Measurements from ENCODE around the gene FAM20B. TPM values are rescaled to one million over a fixed set of nuclear protein-coding genes. Genes with fewer than 3 reads are reported as not detected.

The FAM20B gene
- total and polyA plus RNA-seq, 8 donors: 5.4 to 24.6 (median 16.0) TPM

DNA sequence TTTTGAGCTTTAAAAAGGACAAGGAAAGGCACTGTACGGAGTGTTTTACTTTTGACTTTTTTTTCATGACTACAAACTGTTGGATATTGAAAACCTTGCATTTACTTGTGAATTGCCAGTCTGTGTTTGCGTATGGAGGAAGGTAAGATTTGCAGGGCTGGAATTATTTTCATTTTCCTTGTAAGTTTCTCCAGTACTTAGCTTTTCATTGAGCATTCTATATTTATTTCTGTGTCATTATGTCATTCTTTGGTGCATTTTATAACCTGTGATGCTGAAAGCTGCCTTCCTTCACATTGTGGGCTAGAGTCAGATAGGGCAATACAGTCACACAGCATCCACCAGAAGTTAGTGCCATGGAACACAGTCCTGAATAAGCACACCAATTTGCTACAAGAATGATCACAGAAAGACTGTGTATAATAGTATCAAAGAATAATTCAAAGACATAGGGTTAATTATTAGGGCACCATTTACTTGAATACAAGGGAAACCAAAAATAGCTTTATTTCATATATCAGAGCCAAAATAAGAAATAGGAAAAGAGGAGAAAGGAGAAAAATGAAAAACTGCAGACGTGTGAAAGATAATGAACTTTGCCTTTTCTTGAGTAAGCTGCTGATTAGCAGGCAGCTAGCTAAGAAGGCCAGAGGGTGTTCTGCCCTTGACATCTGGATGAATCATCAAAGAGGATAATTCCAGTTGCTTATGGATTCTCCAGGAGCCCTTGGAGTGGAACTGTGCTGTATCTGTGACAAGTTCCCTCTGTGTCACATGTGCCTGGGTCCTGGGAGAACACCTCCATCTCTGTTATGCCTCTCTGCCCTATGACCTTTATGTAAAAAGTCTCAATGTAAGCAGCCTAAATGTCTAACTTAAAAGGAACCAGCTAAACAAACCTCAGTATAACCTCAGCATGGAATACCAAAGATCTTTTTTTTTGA lies 8.0 kb upstream of the FAM20B start:
- peak overlapping the region in 1 of 4 donors; percentile 57 for H3K27ac ChIP-seq
- ATAC-seq (peak in 1 of 4 donors; percentile 50), DNase-seq (no peak), FAIRE-seq (no peak)
- intact Hi-C loops (cut with DNase I): no loop called here
- no peaks in the 10 kb centered on the region for H3K36me3 ChIP-seq
- no peaks in the 10 kb centered on the region for H3K27me3 ChIP-seq
- no peak overlapping the region for H3K4me3 ChIP-seq
- TF ChIP-seq CTCF (IDR thresholded peaks at IDR 0.05): no peak
- H3K4me1 ChIP-seq: no peaks in the 10 kb centered on the region
- 41 to 46% methylated on average over 3 of the region's 3 CpGs for WGBS, 2 donors
- no peaks in the 10 kb centered on the region for H3K9me3 ChIP-seq

- ATAC-seq: no peak
- no peak for DNase-seq
- no peak overlapping the region for H3K4me3 ChIP-seq
- no peaks in the 10 kb centered on the region for H3K27me3 ChIP-seq
- no peaks in the 10 kb centered on the region for H3K9me3 ChIP-seq
- TF ChIP-seq CTCF (IDR thresholded peaks at IDR 0.05): no peak
- H3K4me1 ChIP-seq: peaks cover 0 to 2% (median 0%) of the 10 kb centered on the region in 3 donors
- H3K36me3 ChIP-seq: no peaks in the 10 kb centered on the region
- FAIRE-seq: no peak
- WGBS, 2 donors: 24 to 31% methylated on average over 6 of the region's 6 CpGs
- intact Hi-C loops (cut with DNase I): no loop called here
- H3K27ac ChIP-seq: no peak overlapping the region
Measured at GRCh38 chr1:179021873-179022272, 3.8 kb upstream of the FAM20B start.

GRCh38 chr1:179023946-179024650 lies 1.6 kb upstream of the FAM20B start:
- Histone ChIP-seq H3K9me3 (no peaks in the 10 kb centered on the region), H3K27me3 (no peaks in the 10 kb centered on the region), H3K4me1 (peaks cover 12 to 23% (median 15%) of the 10 kb centered on the region in 3 donors), H3K4me3 (no peak overlapping the region), H3K36me3 (no peaks in the 10 kb centered on the region), H3K27ac (no peak overlapping the region)
- ATAC-seq (no peak), FAIRE-seq (no peak), DNase-seq (no peak)
- intact Hi-C loops (cut with DNase I): no loop called here
- WGBS, 2 donors: 62 to 66% methylated on average over 10 of the region's 10 CpGs
- no peak for TF ChIP-seq CTCF (IDR thresholded peaks at IDR 0.05)

DNA sequence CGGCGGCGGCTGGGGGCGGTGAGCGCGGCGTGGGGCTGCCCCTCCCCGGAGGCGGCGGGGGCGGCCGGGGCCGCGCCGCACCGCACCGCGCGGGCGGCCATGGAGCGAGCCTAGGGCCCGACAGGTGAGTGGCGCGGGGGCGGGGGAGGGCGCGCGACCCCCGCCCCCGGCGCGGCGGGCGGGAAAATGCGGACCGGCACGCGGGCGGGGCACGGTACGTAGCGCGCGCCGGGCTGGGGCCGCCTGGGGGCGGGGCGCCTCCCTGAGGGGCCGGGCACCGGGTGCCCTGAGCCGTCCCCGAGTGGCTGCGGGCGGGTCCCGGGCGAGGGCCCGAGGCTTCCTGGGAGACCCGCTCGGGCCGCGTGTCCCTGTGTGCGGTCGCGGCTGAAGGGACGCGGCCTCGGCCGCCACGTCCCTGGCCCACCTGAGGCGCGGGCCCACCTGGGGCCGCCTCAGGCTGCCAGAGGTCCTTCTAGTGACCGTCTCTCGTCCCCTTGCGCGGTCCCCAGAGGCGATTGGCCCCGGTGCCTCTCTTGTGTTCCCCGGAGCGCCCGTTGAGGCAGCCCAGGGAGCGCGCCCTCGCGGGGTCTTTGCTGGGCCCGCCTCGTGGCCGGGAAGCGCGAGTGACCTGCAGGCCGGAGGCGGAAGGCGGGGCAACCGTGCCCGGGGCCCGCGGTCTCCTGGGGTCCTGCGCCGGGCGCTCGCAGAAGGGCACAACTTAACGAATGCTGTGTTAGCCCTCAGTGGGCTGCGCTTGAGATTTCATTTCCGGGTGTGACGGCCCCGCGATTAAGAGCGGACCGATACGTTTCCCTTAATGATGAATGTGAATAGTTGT lies 500 bp downstream of the FAM20B start:
- DNase-seq: peak; percentile 78 to 92 (median 88)
- WGBS, 2 donors: 0 to 1% methylated on average over 56 to 110 of the region's 110 CpGs
- Histone ChIP-seq H3K27me3 (no peaks in the 10 kb centered on the region), H3K4me1 (peaks cover 28 to 38% (median 30%) of the 10 kb centered on the region in 3 donors), H3K36me3 (no peaks in the 10 kb centered on the region), H3K4me3 (peak overlapping the region; percentile 57 to 94 (median 76)), H3K9me3 (no peaks in the 10 kb centered on the region), H3K27ac (peak overlapping the region; percentile 90 to 99 (median 98))
- ATAC-seq: peak; percentile 84 to 89 (median 88)
- FAIRE-seq: no peak
- intact Hi-C loops (cut with DNase I): no loop called here
- no peak for TF ChIP-seq CTCF (IDR thresholded peaks at IDR 0.05)

All from pancreas (tissue), 10 donors.